Caki2 (cell line): ENCODE data around the gene XRN2. TPM values are rescaled to one million over a fixed set of nuclear protein-coding genes. Genes with fewer than 3 reads are reported as not detected.

ENCODE experiments used
- DNase-seq: peaks from one replicate; pipeline ENCODE4 v3.0.0-alpha.2; 2015; ENCODE audit warnings: low read depth
- in situ Hi-C: cut with HindIII; loops from 2 replicates; pipeline ENCODE4 v1.10.0; 2016; ENCODE audit warnings: low sequenced_read_pairs, low pct_unique_long_range_greater_than_20kb, mixed read lengths
- total RNA-seq: library from RNA; depleted of rRNA; stranded (reverse); fragments of >200 nt; shearing (Covaris generic); gene quantifications from 2 replicates; pipeline ENCODE4 v1.2.3, GENCODE V29; 2014; ENCODE audit warnings: low replicate concordance

The XRN2 gene
- total RNA-seq, 1 experiment from 2014 or later: 116 TPM

GRCh38 chr20:21288587-21289370 is 14.4 kb upstream of the XRN2 start:
- in situ Hi-C loops: no loop called here
- no peak for DNase-seq

GRCh38 chr20:21289651-21290050 is 13.5 kb upstream of the XRN2 start:
- in situ Hi-C loops: no loop called here
- DNase-seq: no peak

- in situ Hi-C loops: no loop called here
- DNase-seq: no peak
Observed at GRCh38 chr20:21291026-21291425, 12.1 kb upstream of the XRN2 start.

GRCh38 chr20:21294755-21295154 is 8.4 kb upstream of the XRN2 start:
- in situ Hi-C loops: no loop called here
- no peak for DNase-seq

GRCh38 chr20:21301940-21302663 is 1.0 kb upstream of the XRN2 start:
- no peak for DNase-seq

GRCh38 chr20:21302664-21303060 is 469 bp upstream of the XRN2 start:
- in situ Hi-C loops: no loop called here

More at GRCh38 chr20:21301940-21302663, 1.0 kb upstream of the XRN2 start:
- in situ Hi-C loops: no loop called here

GRCh38 chr20:21303872-21304586 is 898 bp downstream of the XRN2 start:
- DNase-seq: no peak
- in situ Hi-C loops: no loop called here

More at GRCh38 chr20:21302664-21303060, 469 bp upstream of the XRN2 start:
- no peak for DNase-seq

- in situ Hi-C loops: no loop called here
- no peak for DNase-seq
Observed at GRCh38 chr20:21308340-21308739, 5.2 kb downstream of the XRN2 start.

GRCh38 chr20:21309678-21310467 is 6.7 kb downstream of the XRN2 start:
- in situ Hi-C loops: no loop called here
- no peak for DNase-seq

GRCh38 chr20:21312813-21313474 is 9.8 kb downstream of the XRN2 start:
- no peak for DNase-seq
- in situ Hi-C loops: no loop called here

- DNase-seq: no peak
- in situ Hi-C loops: no loop called here
Observed at GRCh38 chr20:21315138-21315537, 12.0 kb downstream of the XRN2 start.

GRCh38 chr20:21322083-21322710 is 19.1 kb downstream of the XRN2 start:
- no peak for DNase-seq
- in situ Hi-C loops: no loop called here

GRCh38 chr20:21322921-21323331 is 19.8 kb downstream of the XRN2 start:
- in situ Hi-C loops: no loop called here
- DNase-seq: no peak

GRCh38 chr20:21323640-21324039 is 20.5 kb downstream of the XRN2 start:
- DNase-seq: no peak
- in situ Hi-C loops: no loop called here

- no peak for DNase-seq
- in situ Hi-C loops: no loop called here
Observed at GRCh38 chr20:21324126-21324525, 21.0 kb downstream of the XRN2 start.

- no peak for DNase-seq
- in situ Hi-C loops: no loop called here
Observed at GRCh38 chr20:21325296-21325695, 22.2 kb downstream of the XRN2 start.

GRCh38 chr20:21326700-21327099 is 23.6 kb downstream of the XRN2 start:
- in situ Hi-C loops: no loop called here
- DNase-seq: no peak
